ENCODE data around the gene DCBLD1. TPM values are rescaled to one million over a fixed set of nuclear protein-coding genes. Genes with fewer than 3 reads are reported as not detected.

The DCBLD1 gene
- total RNA-seq, 3 donors from 2014 or later (not counting 1 experiment from before 2014, with no cell fraction given), result 8.4 to 16.1 (median 13.0) TPM

GRCh38 chr6:117549611-117550010 lies 67.1 kb downstream of the DCBLD1 start:
- Mint-ChIP-seq H3K27ac (peak overlapping the region; percentile 91 to 92), H3K27me3 (ENCODE audit: low read depth in 2 of 2) (no peaks in the 10 kb centered on the region), H3K9me3 (no peaks in the 10 kb centered on the region), H3K36me3 (no peaks in the 10 kb centered on the region), H3K4me1 (peaks cover 47 to 49% of the 10 kb centered on the region in 2 donors), H3K4me3 (peak overlapping the region; percentile 88)
- Histone ChIP-seq H3K36me3 (ENCODE audit: control insufficient read depth, insufficient read depth, low read length) (no peaks in the 10 kb centered on the region), H3K4me1 (ENCODE audit: control insufficient read depth, insufficient read depth, low read length) (peaks cover 28% of the 10 kb centered on the region), H3K27me3 (ENCODE audit: control insufficient read depth, insufficient read depth, low read length) (no peaks in the 10 kb centered on the region), H3K4me3 (ENCODE audit: low read length) (no peak overlapping the region), H3K9me3 (ENCODE audit: control insufficient read depth, insufficient read depth, low read length) (no peaks in the 10 kb centered on the region), H3K27ac (ENCODE audit: low read length) (peak overlapping the region; percentile 72)
- no peak for TF ChIP-seq CTCF (IDR thresholded peaks at IDR 0.05)
- ATAC-seq, result peak; percentile 34 to 71 (median 45)
- intact Hi-C loops (cut with micrococcal nuclease), result loop anchor here (1.0 to 5.0 kb wide), 4 partner anchors 53 to 82 kb away; partner anchors contain the start of genes DCBLD1 and GOPC
- DNase-seq, result peak; percentile 22 to 60
- WGBS (ENCODE audit: insufficient coverage), result 0% methylated on average over 1 of the region's 4 CpGs

GRCh38 chr6:117550078-117550600 lies 67.7 kb downstream of the DCBLD1 start:
- TF ChIP-seq CTCF (IDR thresholded peaks at IDR 0.05), result no peak
- no peak for DNase-seq
- intact Hi-C loops (cut with micrococcal nuclease), result no loop called here
- no peaks in the 10 kb centered on the region for H3K27me3 ChIP-seq (ENCODE audit: control insufficient read depth, insufficient read depth, low read length)
- peaks cover 47 to 49% of the 10 kb centered on the region in 2 donors for H3K4me1 Mint-ChIP-seq
- ATAC-seq, result no peak
- H3K9me3 ChIP-seq (ENCODE audit: control insufficient read depth, insufficient read depth, low read length), result no peaks in the 10 kb centered on the region
- H3K27me3 Mint-ChIP-seq (ENCODE audit: low read depth in 2 of 2), result no peaks in the 10 kb centered on the region
- H3K36me3 ChIP-seq (ENCODE audit: control insufficient read depth, insufficient read depth, low read length), result no peaks in the 10 kb centered on the region
- H3K4me1 ChIP-seq (ENCODE audit: control insufficient read depth, insufficient read depth, low read length), result peaks cover 28% of the 10 kb centered on the region
- WGBS (ENCODE audit: insufficient coverage), result 62% methylated on average over 2 of the region's 3 CpGs
- H3K36me3 Mint-ChIP-seq, result no peaks in the 10 kb centered on the region
- H3K27ac Mint-ChIP-seq, result peak overlapping the region; percentile 91 to 92
- H3K4me3 ChIP-seq (ENCODE audit: low read length), result no peak overlapping the region
- peak overlapping the region; percentile 72 for H3K27ac ChIP-seq (ENCODE audit: low read length)
- no peaks in the 10 kb centered on the region for H3K9me3 Mint-ChIP-seq
- H3K4me3 Mint-ChIP-seq, result peak overlapping the region; percentile 88

- Histone ChIP-seq H3K36me3 (ENCODE audit: control insufficient read depth, insufficient read depth, low read length) (no peaks in the 10 kb centered on the region), H3K4me1 (ENCODE audit: control insufficient read depth, insufficient read depth, low read length) (peaks cover 28% of the 10 kb centered on the region), H3K4me3 (ENCODE audit: low read length) (no peak overlapping the region), H3K27ac (ENCODE audit: low read length) (no peak overlapping the region), H3K9me3 (ENCODE audit: control insufficient read depth, insufficient read depth, low read length) (no peaks in the 10 kb centered on the region), H3K27me3 (ENCODE audit: control insufficient read depth, insufficient read depth, low read length) (no peaks in the 10 kb centered on the region)
- H3K36me3 Mint-ChIP-seq, result no peaks in the 10 kb centered on the region
- H3K4me1 Mint-ChIP-seq, result peaks cover 47 to 49% of the 10 kb centered on the region in 2 donors
- H3K9me3 Mint-ChIP-seq, result no peaks in the 10 kb centered on the region
- whole genome bisulfite sequencing (ENCODE audit: insufficient coverage), result 90% methylated on average over 2 of the region's 2 CpGs
- peak in 1 of 2 donors; percentile 26 for DNase-seq
- no peak for TF ChIP-seq CTCF (IDR thresholded peaks at IDR 0.05)
- no peak for ATAC-seq
- H3K4me3 Mint-ChIP-seq, result no peak overlapping the region
- H3K27ac Mint-ChIP-seq, result peak overlapping the region; percentile 91 to 92
- intact Hi-C loops (cut with micrococcal nuclease), result no loop called here
- H3K27me3 Mint-ChIP-seq (ENCODE audit: low read depth in 2 of 2), result no peaks in the 10 kb centered on the region
Observed at GRCh38 chr6:117550618-117551242, 68.3 kb downstream of the DCBLD1 start.
